Breast epithelium (tissue), 4 donors: Measurements from ENCODE around the gene BACH2. TPM values are rescaled to one million over a fixed set of nuclear protein-coding genes. Genes with fewer than 3 reads are reported as not detected.

Experiments used
- DNase-seq, 2 donors: peaks; one replicate each; pipeline ENCODE4 v3.0.0-alpha.2; 2019; ENCODE audit warnings: low spot score in 2 of 2
- H3K27ac ChIP-seq, 2 donors: fragments of 200-600 bp; sonication (generic) in 1 of 2; one replicate each; pipeline ENCODE4 v1.5.1; 2016 to 2019; ENCODE audit warnings: mild to moderate bottlenecking in 1 of 2
- H3K27me3 ChIP-seq, 2 donors: fragments of 200-600 bp; sonication (generic) in 1 of 2; one replicate each; pipeline versions ENCODE4 v1.5.1 to v1.6.0; 2017 to 2019; ENCODE audit warnings: control low read depth in 1 of 2, mild to moderate bottlenecking in 1 of 2
- H3K36me3 ChIP-seq: fragments of 200-600 bp; one replicate; pipeline ENCODE4 v1.5.1; 2019
- H3K4me1 ChIP-seq, 2 donors: fragments of 200-600 bp; sonication (generic); one replicate each; pipeline ENCODE4 v1.5.1; 2016 to 2019; ENCODE audit warnings: control low read depth in 1 of 2
- H3K4me3 ChIP-seq, 3 donors: fragments of 200-600 bp; sonication (generic); 1 replicate in 2 of 3; 2 replicates in 1 of 3; pipeline ENCODE4 v1.5.1; 2016 to 2019; ENCODE audit warnings: mild to moderate bottlenecking in 3 of 3, moderate library complexity in 2 of 3
- H3K9me3 ChIP-seq, 2 donors: fragments of 200-600 bp; sonication (generic) in 1 of 2; one replicate each; pipeline ENCODE4 v1.5.1; 2016 to 2019; ENCODE audit warnings: control low read depth in 1 of 2
- CTCF ChIP-seq, 3 donors: fragments of 450-650 bp; IDR thresholded peaks; one replicate each; pipeline ENCODE4 v1.5.1; 2016 to 2017; ENCODE audit warnings: antibody characterized with exemption in 3 of 3, mild to moderate bottlenecking in 3 of 3, moderate library complexity in 3 of 3
- POLR2A ChIP-seq: fragments of 450-650 bp; IDR thresholded peaks from one replicate; pipeline ENCODE4 v1.6.1; 2016; ENCODE audit warnings: antibody characterized with exemption, mild to moderate bottlenecking, moderate library complexity
- POLR2AphosphoS5 ChIP-seq, 3 donors: sonication (generic); formaldehyde crosslinking; IDR thresholded peaks; one replicate each; pipeline ENCODE4 v1.6.1; 2017; ENCODE audit warnings: antibody characterized with exemption in 3 of 3
- intact Hi-C: fragments of 100-400 bp; cut with DNase I; formaldehyde crosslinking; loops from one replicate; pipeline ENCODE4 v1.15.1; 2023; ENCODE audit warnings: low total_unique reads
- total RNA-seq, 3 donors: library from RNA; depleted of rRNA; stranded (reverse); fragments of >200 nt; gene quantifications; one replicate each; pipeline ENCODE4 v1.1.0, GENCODE V29; 2016

BACH2 gene
- total RNA-seq, 3 donors from 2014 or later = 6.2 to 13.8 (median 7.0) TPM

- Histone ChIP-seq H3K36me3 (no peaks in the 10 kb centered on the region), H3K4me3 (no peak overlapping the region), H3K4me1 (no peaks in the 10 kb centered on the region), H3K9me3 (peaks cover 7% of the 10 kb centered on the region in 2 donors), H3K27me3 (peaks cover 0 to 4% of the 10 kb centered on the region in 2 donors), H3K27ac (no peak overlapping the region)
- intact Hi-C loops = no loop called here
- DNase-seq = no peak
- TF ChIP-seq POLR2AphosphoS5 (IDR thresholded peaks at IDR 0.05) (no peak), CTCF (IDR thresholded peaks at IDR 0.05) (no peak), POLR2A (no peak)
Measured at GRCh38 chr6:89921691-89922090, 375.0 kb downstream of the BACH2 start.

- intact Hi-C loops = no loop called here
- Histone ChIP-seq H3K36me3 (no peaks in the 10 kb centered on the region), H3K9me3 (peaks cover 8 to 10% of the 10 kb centered on the region in 2 donors), H3K27ac (no peak overlapping the region), H3K27me3 (peaks cover 0 to 4% of the 10 kb centered on the region in 2 donors), H3K4me3 (no peak overlapping the region), H3K4me1 (no peaks in the 10 kb centered on the region)
- TF ChIP-seq CTCF (IDR thresholded peaks at IDR 0.05) = no peak
- no peak for TF ChIP-seq POLR2A
- TF ChIP-seq POLR2AphosphoS5 (IDR thresholded peaks at IDR 0.05) = no peak
- no peak for DNase-seq
Measured at GRCh38 chr6:89921197-89921596, 375.4 kb downstream of the BACH2 start.

- no peak for TF ChIP-seq CTCF (IDR thresholded peaks at IDR 0.05)
- no peak for TF ChIP-seq POLR2AphosphoS5 (IDR thresholded peaks at IDR 0.05)
- no peak for TF ChIP-seq POLR2A
- H3K36me3 ChIP-seq = no peaks in the 10 kb centered on the region
Measured at GRCh38 chr6:89917801-89918366, 378.8 kb downstream of the BACH2 start.

GRCh38 chr6:89917216-89917615 lies 379.4 kb downstream of the BACH2 start:
- no peak for TF ChIP-seq POLR2AphosphoS5 (IDR thresholded peaks at IDR 0.05)
- TF ChIP-seq CTCF (IDR thresholded peaks at IDR 0.05) = no peak
- no peak for TF ChIP-seq POLR2A
- Histone ChIP-seq H3K36me3 (no peaks in the 10 kb centered on the region), H3K4me3 (no peak overlapping the region), H3K9me3 (peaks cover 16% of the 10 kb centered on the region in 2 donors), H3K27me3 (peaks cover 0 to 2% of the 10 kb centered on the region in 2 donors), H3K27ac (no peak overlapping the region), H3K4me1 (no peaks in the 10 kb centered on the region)
- intact Hi-C loops = no loop called here
- no peak for DNase-seq

More at GRCh38 chr6:89917801-89918366, 378.8 kb downstream of the BACH2 start:
- peaks cover 16% of the 10 kb centered on the region in 2 donors for H3K9me3 ChIP-seq
- intact Hi-C loops = no loop called here
- no peaks in the 10 kb centered on the region for H3K4me1 ChIP-seq
- H3K4me3 ChIP-seq = no peak overlapping the region
- H3K27ac ChIP-seq = no peak overlapping the region
- DNase-seq = no peak
- peaks cover 0 to 4% of the 10 kb centered on the region in 2 donors for H3K27me3 ChIP-seq

- DNase-seq = no peak
- Histone ChIP-seq H3K9me3 (peaks cover 16% of the 10 kb centered on the region in 2 donors), H3K4me1 (no peaks in the 10 kb centered on the region), H3K36me3 (no peaks in the 10 kb centered on the region), H3K4me3 (no peak overlapping the region), H3K27ac (no peak overlapping the region), H3K27me3 (no peaks in the 10 kb centered on the region)
- intact Hi-C loops = no loop called here
- TF ChIP-seq CTCF (IDR thresholded peaks at IDR 0.05) (no peak), POLR2AphosphoS5 (IDR thresholded peaks at IDR 0.05) (no peak), POLR2A (no peak)
Measured at GRCh38 chr6:89916136-89916920, 380.3 kb downstream of the BACH2 start.
